Subcutaneous abdominal adipose tissue (tissue), 5 donors: Measurements from ENCODE around the gene DLG5.

Source experiments
- H3K27ac ChIP-seq: one replicate; pipeline ENCODE4 v1.7.0; 2013; ENCODE audit warnings: low read depth, mild to moderate bottlenecking, inconsistent platforms, low read length, moderate library complexity
- H3K27me3 ChIP-seq, 5 donors: one replicate each; pipeline ENCODE4 v1.7.0; 2013; ENCODE audit warnings: low read length in 5 of 5, inconsistent platforms in 1 of 5; ENCODE audit not compliant: control insufficient read depth in 5 of 5, insufficient read depth in 4 of 5
- H3K36me3 ChIP-seq, 5 donors: one replicate each; pipeline ENCODE4 v1.7.0; 2013; ENCODE audit warnings: low read length in 5 of 5; ENCODE audit not compliant: control insufficient read depth in 5 of 5, insufficient read depth in 5 of 5
- H3K4me1 ChIP-seq, 5 donors: one replicate each; pipeline ENCODE4 v1.7.0; 2013; ENCODE audit warnings: low read length in 5 of 5, mild to moderate bottlenecking in 3 of 5, moderate library complexity in 1 of 5; ENCODE audit not compliant: control insufficient read depth in 5 of 5, insufficient read depth in 5 of 5
- H3K4me3 ChIP-seq, 5 donors: one replicate each; pipeline ENCODE4 v1.7.0; 2013; ENCODE audit warnings: low read length in 5 of 5, low read depth in 1 of 5
- H3K9ac ChIP-seq, 5 donors: one replicate each; pipeline ENCODE4 v1.7.0; 2013; ENCODE audit warnings: low read length in 5 of 5, mild to moderate bottlenecking in 4 of 5, moderate library complexity in 3 of 5
- H3K9me3 ChIP-seq, 5 donors: one replicate each; pipeline ENCODE4 v1.7.0; 2013; ENCODE audit warnings: low read length in 5 of 5; ENCODE audit not compliant: control insufficient read depth in 5 of 5
- donor health status: healthy.
- donor health status: healthy.
- donor health status: healthy.
- donor health status: healthy.
- donor health status: healthy.

Gene DLG5

GRCh38 chr10:77881636-77882035 lies 44.9 kb downstream of the DLG5 start:
- H3K4me1 ChIP-seq: peaks cover 13 to 25% (median 19%) of the 10 kb centered on the region in 5 donors
- no peak overlapping the region for H3K4me3 ChIP-seq
- H3K27me3 ChIP-seq: no peaks in the 10 kb centered on the region
- no peaks in the 10 kb centered on the region for H3K9me3 ChIP-seq
- H3K9ac ChIP-seq: no peak overlapping the region
- no peak overlapping the region for H3K27ac ChIP-seq
- H3K36me3 ChIP-seq: no peaks in the 10 kb centered on the region

GRCh38 chr10:77881222-77881621 lies 45.3 kb downstream of the DLG5 start:
- H3K36me3 ChIP-seq: no peaks in the 10 kb centered on the region
- H3K9me3 ChIP-seq: no peaks in the 10 kb centered on the region
- H3K4me3 ChIP-seq: no peak overlapping the region
- H3K4me1 ChIP-seq: peaks cover 13 to 25% (median 17%) of the 10 kb centered on the region in 5 donors
- no peak overlapping the region for H3K9ac ChIP-seq
- no peaks in the 10 kb centered on the region for H3K27me3 ChIP-seq
- no peak overlapping the region for H3K27ac ChIP-seq

DNA sequence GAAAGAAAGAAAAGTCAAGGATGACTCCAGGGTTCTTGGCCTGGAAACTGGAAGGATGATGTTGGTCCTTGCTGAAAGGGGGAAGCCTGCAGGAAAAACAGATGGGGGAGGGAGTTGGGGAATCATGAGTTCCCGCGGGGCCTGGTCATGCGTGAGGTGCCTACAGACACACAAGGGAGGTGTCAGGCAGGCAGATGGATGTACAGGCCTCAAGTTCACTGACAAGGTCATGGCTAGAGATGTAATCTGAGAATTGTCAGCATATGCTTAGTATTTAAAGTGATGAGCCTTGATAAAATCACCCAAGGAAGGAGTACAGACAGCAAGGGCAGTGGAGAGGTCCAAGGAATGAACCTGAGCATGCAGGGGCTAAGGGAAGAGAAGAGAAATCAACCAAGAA lies 46.8 kb downstream of the DLG5 start:
- Histone ChIP-seq H3K27ac (no peak overlapping the region), H3K4me3 (no peak overlapping the region), H3K9ac (no peak overlapping the region), H3K9me3 (no peaks in the 10 kb centered on the region), H3K4me1 (peaks cover 13 to 22% (median 17%) of the 10 kb centered on the region in 5 donors), H3K36me3 (no peaks in the 10 kb centered on the region), H3K27me3 (no peaks in the 10 kb centered on the region)

- H3K27ac ChIP-seq: no peak overlapping the region
- no peak overlapping the region for H3K9ac ChIP-seq
- no peaks in the 10 kb centered on the region for H3K27me3 ChIP-seq
- no peaks in the 10 kb centered on the region for H3K9me3 ChIP-seq
- no peak overlapping the region for H3K4me3 ChIP-seq
- peaks cover 13 to 23% (median 20%) of the 10 kb centered on the region in 5 donors for H3K4me1 ChIP-seq
- H3K36me3 ChIP-seq: no peaks in the 10 kb centered on the region
Measured at GRCh38 chr10:77879065-77879464, 47.5 kb downstream of the DLG5 start.

DNA sequence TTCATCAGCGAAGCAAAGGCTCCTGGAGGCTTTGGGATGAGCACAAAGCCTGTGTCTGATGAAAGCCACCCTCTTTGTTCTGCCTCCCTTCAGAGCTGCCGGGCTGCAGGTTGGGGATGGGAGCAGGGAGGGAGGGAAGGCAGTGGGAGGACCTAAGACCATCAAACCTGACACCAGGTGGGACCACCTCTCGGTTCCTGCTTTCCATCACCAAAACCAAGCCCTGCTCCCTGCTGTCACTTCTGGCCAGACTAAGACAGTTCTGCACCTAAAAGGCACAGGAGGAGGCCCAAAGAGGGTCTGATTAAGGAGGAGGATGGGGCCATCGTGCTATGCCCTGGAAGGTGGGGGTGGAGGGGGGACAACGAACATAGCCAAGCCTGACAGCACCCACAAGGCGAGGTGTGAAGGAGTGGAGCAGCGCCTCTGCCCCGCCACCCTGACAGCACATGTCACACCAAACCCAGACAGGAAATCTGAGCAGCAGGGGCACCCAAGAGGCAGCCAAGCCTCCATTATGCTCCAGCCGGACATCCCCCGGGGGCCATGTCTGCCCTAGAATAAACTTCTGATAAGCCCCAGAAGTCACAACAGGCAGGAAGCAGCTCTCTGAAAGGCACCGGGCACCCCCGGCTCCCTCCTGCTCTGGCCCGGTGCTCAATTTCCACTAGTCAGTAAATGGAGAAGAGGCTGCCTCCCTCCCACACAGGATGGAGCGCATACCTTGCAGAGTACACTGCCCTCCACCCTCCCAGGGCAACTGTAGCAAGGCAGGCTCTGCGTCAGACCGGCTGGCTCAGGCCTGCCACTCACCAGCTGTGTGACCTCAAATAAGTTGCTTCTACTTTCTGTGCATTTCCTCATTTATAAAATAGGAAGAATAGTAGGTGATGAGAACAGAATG lies 48.9 kb downstream of the DLG5 start:
- Histone ChIP-seq H3K27me3 (no peaks in the 10 kb centered on the region), H3K36me3 (no peaks in the 10 kb centered on the region), H3K9me3 (no peaks in the 10 kb centered on the region), H3K9ac (no peak overlapping the region), H3K27ac (no peak overlapping the region), H3K4me3 (no peak overlapping the region), H3K4me1 (peaks cover 11 to 33% (median 31%) of the 10 kb centered on the region in 5 donors)

DNA sequence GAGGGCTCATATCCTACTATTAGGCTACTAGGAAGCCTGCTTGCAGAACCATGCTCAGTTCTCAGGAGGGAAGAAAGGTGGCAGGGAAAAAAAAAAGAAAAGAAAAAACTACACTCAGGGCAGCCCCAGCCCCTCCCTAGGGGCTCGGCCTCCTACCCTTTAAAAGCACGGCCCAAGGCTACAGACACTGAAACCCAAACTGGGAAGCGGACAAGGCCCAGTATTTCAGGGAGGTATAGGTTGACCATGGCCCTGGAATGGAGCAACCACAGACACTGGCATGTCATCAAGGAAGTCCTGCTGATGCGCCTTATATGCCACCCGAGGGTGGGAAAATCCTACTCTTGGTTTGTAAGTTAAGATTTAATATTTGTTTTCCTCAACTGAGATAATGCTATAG lies 50.8 kb downstream of the DLG5 start:
- Histone ChIP-seq H3K36me3 (no peaks in the 10 kb centered on the region), H3K4me3 (no peak overlapping the region), H3K9me3 (no peaks in the 10 kb centered on the region), H3K27ac (no peak overlapping the region), H3K27me3 (no peaks in the 10 kb centered on the region), H3K4me1 (peaks cover 8 to 43% (median 41%) of the 10 kb centered on the region in 5 donors), H3K9ac (no peak overlapping the region)

DNA sequence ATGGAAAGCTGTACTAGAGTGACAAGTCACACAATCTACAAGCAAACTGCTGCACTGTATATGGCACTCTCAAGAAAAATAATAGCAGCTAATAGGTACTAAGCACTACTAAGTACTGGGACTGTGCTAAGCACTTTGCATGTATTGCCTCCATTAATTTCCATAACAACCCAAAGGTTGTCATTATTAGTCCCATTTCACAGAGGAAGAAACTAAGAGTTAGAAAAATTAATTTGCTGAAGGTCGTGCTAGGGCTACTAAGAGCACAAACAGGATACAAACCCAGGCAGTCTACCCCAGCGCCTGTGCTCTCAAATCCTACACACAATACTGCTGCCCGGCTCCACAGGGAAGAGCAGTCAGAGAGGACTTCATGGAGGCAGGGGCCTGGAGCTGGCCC lies 51.7 kb downstream of the DLG5 start:
- Histone ChIP-seq H3K27ac (no peak overlapping the region), H3K36me3 (no peaks in the 10 kb centered on the region), H3K4me1 (peaks cover 8 to 49% (median 41%) of the 10 kb centered on the region in 5 donors), H3K9me3 (no peaks in the 10 kb centered on the region), H3K9ac (no peak overlapping the region), H3K27me3 (no peaks in the 10 kb centered on the region), H3K4me3 (no peak overlapping the region)

DNA sequence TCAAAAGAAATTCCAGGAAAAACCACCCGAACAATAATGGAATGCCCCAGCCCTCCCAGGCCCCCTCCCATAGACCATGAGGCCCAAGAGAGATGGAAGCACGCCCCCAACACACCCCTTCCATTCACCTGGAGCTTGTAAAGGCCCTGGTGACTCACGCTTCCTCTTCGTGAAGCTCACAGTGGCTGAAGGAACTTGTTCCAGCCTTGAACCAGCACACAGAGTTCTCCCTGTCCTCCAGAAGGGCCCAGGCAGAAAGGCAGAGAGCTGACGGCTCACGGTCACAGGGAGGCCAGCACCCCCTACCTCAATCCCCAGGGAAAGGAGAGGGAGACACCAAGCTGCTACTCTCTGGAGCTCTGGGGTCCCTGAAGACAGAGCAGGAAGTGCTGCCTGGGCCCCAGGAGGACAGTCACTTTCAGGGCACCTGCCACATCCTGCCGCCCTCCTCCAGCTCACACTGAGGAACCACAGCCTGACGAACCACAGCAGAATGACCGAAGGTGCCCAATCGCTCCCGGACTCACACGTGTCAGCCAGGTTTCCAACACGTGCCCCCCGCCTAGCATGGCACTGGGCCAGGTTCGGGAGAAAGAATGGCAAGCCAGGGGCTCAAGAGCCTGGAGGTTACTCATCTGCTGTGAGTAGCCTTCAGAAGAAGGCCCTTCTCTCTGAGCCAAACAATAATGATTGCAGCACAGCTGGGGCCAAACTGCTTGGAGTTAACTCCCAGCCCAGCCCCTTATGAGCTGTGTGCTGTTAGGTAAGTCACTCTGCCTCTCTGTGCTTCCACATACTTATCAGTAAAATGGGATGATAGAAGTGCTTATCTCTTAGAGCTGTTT lies 52.8 kb downstream of the DLG5 start:
- Histone ChIP-seq H3K4me1 (peaks cover 8 to 52% (median 42%) of the 10 kb centered on the region in 5 donors), H3K4me3 (no peak overlapping the region), H3K27ac (peak overlapping the region; percentile 80), H3K9me3 (no peaks in the 10 kb centered on the region), H3K36me3 (no peaks in the 10 kb centered on the region), H3K9ac (peak overlapping the region in 1 of 5 donors; percentile 57), H3K27me3 (no peaks in the 10 kb centered on the region)

DNA sequence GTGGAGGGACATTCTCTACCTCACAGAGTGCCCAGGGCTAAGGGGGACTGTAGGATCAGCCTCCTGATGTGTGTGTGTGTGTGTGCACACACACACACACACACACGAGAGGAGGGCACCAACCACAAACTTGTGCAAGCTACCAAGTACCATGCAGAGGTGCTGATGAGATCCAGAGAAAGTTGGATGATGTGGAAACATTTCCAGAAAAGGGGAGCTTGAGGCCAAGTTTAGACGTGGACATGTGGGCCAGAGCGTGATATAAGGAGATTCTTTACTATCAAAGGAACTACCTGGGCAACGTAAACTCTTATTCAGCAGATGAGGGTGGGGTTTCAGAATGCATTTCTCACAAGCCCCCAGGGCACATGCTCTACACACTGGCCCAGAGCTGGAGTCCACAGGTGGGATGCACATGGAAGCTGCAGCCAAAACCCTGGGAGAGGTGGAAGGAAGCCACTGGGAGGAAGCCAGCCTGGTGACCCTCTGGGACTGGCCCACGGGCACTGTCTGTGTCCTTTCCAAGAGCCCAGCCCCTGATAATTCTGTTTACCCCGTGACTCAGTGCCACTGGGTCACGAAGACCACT lies 53.5 kb downstream of the DLG5 start:
- Histone ChIP-seq H3K36me3 (peaks cover 0 to 3% (median 0%) of the 10 kb centered on the region in 5 donors), H3K27ac (peak overlapping the region; percentile 80), H3K4me1 (peaks cover 2 to 48% (median 37%) of the 10 kb centered on the region in 5 donors), H3K27me3 (no peaks in the 10 kb centered on the region), H3K9me3 (no peaks in the 10 kb centered on the region), H3K9ac (no peak overlapping the region), H3K4me3 (no peak overlapping the region)
